ENCODE results near the gene ZNF500.

ZNF500 gene

DNA sequence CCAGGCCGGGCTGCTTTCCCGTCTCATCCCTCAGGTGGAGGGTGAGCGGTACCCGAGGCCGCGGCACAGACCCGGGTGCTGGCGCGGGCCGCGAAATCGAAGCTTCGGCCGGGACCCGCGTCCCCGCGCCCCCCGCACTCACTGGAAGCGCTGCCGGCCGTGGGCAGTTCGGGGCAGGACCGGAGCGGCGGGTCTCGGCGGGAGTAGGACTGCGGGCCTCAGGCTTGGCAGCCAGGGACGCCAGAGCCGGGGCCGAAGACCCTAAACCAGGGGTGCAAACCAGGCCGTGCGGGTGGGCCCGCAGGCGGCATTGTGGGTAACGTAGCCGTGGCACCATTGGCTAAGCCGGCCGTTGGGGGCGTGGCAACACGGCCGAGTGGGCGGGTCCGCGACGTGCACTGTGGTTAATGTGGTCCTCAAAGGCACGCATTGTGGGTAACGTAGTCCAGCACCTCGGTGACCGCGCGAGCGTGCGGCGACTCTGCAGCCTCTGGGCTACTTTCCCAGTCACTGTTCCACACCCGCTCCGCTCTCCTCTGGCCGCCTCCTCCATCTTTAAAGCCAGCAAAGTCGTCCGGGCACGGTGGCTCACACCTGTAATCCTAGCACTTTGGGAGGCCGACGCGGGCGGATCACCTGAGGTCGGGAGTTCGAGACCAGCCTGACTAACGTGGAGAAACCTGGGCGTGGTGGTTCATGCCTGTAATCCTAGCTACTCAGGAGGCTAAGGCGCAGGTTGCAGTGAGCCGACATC, at the start of gene ZNF500:
Gene ZNF500, minus strand, starts transcription at position 288 of the 754 bp plus-strand sequence. CDS start 1,184 bp downstream, outside the sequence.
- DNase-seq (ENCODE audit: low read depth in 3 of 3), result peak; percentile 93 to 95 (median 94)

DNA sequence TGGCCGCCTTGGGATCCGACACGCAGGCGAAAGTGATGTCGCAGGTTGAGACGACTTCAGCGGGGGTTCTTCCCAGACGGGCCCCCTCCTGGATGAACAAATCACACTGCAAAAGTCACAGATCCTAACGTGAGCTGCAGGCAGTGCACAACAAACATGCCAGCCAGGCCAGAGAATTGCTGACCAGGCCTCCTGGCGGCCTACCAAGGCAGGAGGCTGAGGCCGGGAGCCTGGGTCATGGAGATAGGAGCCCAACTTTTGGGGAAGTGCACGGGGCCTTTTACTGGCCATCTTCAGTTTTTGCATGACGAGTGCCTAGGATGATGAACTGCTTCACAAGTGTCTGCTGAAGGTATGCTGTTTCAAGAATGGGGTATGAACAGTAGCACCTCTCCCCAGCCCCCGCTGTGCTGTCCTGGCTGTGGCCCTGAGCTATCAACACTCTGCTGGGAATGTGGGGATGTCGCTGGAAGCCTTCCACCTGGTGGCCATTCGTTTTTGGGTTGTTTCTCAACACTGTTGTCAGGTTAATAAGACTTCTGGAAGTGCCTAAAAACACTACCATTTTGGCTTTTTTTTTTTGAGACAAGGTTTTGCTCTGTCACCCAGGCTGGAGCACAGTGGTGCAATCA, 47.7 kb upstream of the ZNF500 start:
- DNase-seq (ENCODE audit: low read depth in 3 of 3), result no peak

DNA sequence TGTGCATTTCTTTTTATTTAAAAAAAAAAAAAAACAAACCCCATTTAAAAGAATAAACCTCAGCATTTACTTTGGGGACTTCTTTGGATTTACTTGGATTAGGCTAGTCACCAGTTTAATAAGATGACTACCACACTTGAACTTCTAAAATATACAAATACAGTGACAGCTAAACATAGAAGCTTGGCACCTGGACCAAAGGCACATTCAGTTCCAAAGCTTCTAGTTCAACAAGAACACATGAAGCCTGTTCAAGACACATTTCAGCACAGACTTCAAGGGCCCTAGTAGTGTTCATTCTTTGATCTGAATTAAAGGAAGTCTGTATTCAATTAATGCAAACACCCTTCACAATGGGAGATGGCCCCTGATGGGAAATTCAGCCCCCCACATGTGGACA, 47.1 kb upstream of the ZNF500 start:
- DNase-seq (ENCODE audit: low read depth in 3 of 3), result no peak

DNA sequence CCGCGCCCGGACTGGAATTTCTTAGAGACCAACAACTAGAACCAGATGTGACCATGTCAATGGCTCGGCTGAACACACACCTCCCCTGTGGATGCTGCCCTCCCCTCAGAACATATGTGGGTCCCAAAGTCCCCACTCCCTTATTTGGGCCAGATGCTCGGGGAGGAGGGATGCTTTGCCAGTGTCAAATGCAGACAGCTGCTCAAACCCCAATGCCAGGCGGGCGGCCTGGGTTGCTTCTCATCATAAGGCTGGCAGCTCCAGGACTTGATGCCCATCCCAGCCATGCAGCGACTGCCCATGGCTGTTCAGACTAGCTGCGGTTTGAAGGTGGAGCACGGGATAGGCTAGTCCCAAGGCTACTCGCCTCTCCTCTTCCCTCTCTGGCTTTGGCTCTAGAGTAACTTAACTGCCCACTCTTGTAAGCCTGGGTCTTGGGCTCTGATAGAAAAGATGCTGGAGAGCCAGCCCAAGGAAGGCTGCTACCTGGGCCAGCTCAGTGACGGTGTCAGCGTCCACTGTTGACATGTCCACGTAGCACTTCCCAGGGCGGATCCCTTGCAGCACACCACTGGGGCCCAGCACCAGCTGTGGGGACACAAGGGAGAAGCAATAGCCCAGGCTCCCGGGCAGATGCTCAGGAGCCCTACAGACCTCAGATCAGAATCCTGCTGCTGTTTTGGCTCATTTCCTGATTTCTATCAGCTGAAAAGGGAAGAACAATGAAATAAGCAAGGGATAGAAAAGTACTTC, 46.5 kb upstream of the ZNF500 start:
- DNase-seq (ENCODE audit: low read depth in 3 of 3), result no peak

DNA sequence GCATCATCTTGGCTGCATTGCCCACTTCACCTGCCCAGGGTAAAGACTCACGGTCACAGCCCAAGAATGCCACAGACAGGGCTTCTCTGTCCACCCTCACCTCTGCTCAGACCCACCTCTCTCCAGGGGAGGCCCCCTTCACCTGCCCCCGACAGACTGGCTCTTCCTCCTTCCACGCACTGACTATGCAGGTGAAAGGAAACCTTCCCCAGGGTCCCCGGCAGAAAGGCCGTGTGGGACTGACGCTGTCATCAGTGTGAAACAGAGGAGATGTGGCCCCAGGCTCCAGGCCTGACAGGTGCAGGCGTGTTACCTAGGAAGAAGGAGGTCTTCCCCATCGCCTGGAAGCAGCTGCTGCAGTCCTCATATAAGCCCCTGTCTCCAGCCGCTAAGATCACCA, 44.8 kb upstream of the ZNF500 start:
- DNase-seq (ENCODE audit: low read depth in 3 of 3), result no peak

DNA sequence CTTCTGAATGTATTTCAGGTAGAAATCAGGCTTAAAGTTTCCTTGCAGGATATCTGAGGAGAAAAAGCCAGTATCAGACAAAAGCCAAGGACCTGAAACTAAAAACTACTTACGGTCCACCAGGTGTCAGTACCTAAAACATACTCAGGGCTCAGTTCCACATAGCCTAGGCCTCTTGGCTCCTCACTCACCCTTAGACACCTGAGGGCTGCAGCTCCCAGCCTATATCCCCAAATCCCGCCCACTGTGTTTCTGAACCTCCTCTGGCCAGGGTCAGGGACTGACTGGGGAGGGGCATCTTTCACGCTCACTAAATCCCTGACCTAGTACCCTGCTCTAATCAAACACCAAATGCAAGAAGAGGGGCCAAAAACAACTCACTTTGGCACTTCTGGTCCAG, 44.3 kb upstream of the ZNF500 start:
- no peak for DNase-seq (ENCODE audit: low read depth in 3 of 3)

DNA sequence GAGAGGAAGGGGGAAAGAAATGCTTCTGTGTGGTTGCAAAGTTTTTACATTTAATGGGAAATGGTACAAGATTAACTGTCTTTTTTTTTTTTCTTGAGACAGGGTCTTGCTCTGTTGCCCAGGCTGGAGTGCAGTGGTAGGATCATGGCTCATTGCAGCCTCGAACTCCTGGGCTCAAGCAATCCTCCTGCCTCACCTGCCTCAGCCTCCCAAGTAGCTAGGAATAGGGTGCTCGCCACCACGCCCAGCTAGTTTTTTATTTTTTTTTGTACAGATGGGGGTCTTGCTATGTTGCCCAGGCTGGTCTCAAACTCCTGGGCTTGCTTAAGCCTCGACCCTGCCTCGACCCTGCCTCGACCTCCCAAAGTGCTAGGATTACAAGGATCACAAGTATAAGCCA, 39.3 kb upstream of the ZNF500 start:
- DNase-seq (ENCODE audit: low read depth in 3 of 3), result no peak

DNA sequence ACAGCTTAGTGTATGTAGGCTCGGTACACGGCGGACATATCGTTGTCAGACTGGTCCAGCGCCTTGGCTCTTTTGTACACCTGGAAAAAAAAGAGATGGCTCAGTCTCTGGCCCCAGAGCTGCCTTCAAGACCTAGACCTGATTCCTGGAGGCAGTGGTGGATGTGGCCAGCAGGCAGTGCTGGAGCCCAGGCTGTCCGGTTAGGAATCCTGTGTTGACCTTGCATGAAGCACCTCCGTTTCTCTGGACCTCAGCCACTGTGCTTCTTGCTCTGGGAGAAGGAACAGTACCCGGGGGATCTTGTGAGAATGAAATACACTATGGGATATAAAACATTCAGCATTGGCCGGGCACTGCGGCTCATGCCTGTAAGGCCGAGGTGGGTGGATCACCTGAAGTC, 38.3 kb upstream of the ZNF500 start:
- no peak for DNase-seq (ENCODE audit: low read depth in 3 of 3)

DNA sequence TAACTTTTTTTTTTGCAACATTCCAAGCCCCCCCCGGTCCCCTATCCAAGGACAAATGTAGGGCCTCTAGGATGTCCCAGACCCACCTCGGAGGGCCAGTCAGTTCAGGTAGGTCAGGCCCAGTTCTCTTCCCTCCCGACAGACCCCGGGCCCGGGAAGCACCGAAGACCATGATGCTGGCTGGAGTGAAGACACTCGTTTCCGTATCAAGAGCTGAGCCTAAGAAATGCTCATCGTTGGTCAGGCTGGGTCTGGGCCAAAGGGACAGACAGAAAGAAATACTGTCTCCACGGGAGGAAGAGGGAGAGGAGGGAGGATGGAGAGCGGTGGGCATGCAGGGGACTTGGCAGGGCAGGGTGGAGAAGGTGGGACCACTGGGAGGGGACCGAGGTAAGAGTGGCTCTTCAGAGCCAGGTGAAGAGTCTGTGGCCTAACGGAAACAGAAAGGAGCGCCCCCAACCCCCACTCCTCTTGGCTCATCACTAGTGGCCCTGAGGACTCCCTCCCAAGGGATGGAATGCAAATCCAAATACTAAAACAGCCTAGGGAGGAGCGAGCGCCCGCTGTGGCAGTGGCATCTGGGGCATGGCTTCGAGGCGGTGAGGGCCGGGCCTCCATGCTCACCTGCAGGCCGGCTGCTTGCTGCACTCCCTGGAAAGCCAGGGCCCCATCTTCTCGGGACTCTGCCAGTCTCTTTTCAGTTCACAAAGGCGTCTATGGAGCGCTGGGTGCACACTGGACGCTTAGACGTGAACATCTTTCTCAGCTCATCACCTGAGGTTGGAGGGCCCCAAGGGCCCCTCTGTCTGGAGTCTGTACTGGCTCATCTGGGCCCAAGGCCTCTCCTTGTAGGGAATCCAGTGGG, 37.2 kb upstream of the ZNF500 start:
- DNase-seq (ENCODE audit: low read depth in 3 of 3), result no peak

DNA sequence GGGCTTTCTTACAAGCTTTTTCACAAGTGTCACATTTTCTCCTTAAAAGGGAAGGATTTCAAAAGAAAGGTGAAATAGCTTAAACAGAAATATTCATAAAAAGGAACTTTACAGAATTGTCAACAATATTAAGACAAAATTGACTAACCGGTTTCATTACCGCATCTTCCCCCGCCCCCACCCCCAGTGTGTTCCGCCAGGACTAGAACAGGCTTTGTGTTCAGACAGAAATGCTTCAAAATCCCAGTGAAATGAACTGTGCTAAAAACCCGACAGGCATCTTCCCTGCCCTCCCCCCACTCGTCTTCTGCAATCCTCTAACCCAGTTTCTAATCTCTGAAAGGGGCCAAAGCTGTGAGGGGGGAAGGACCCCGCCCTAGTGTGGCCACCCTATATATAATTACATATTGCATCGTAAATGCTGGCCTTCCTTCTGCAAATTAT, 36.5 kb upstream of the ZNF500 start:
- DNase-seq (ENCODE audit: low read depth in 3 of 3), result no peak

DNA sequence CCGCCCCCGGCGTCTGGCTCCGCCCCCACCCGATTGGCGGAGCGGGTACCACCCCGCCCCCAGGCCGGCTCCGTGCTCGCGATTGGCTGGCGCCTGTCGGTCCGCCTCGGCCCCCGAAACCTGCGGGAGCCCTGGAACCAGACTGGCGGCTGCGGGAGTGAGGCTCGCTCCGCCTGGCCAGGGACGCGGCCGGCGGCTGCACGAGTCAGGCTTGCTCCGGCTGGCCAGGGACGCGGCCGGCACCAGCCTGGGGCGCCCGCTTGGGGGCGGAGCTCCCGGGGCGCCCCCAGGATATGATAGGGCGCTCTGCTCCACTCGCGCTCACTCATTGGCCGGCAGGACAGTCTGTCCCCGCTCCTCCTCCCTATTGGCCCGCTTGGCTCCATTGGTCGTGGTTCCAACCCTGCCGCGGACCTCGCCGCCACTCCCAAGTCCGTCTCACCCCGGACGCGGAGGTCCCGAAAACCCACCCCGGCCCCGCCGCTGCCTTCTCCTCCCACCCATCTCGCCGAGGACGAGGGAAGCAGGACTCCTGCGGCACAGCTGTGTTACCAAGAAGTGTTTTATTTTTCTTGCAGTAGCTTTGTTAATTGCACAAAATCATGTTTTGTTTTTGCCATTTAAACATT, 35.8 kb upstream of the ZNF500 start:
- peak; percentile 71 to 93 (median 73) for DNase-seq (ENCODE audit: low read depth in 3 of 3)

DNA sequence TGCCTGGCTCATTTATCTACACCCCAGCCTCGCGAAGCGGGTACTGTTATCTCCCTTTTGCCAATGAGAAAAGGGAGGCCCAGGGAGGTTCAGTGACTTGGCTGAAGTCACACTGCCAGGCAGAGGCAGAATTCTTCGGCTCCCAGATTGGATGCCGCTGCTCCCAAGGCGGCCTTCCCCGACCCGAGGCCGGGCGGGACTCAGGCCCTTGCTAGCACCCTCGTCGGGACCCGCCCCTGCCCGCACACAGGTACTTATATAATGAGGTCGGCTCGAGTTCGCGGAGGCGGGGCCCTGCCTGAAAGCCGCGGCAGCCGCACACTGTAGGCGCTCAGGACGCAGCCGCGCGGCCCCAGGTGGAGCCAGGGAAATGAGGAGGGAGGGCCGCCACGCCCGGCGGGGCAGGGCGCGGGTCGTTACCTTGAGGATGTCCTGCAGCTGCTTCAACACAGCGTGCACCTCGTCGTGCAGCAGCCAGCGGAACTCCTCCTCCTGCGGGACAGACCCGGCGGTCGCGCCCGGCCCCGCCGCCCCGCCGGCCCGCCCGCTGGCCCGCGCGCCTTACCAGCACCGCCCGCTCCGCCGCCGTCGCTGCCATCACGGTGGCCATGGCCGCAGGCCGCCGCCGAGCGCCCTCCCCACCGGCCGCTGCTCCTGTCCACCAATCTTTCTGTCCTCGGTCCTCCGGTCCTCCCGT, 35.1 kb upstream of the ZNF500 start, which contains the start of gene ROGDI:
Gene ROGDI, minus strand, starts transcription at position 672 of the 697 bp plus-strand sequence. Its CDS starts 62 bp downstream, at position 610.
- DNase-seq (ENCODE audit: low read depth in 3 of 3), result peak; percentile 39 to 65 (median 46)

DNA sequence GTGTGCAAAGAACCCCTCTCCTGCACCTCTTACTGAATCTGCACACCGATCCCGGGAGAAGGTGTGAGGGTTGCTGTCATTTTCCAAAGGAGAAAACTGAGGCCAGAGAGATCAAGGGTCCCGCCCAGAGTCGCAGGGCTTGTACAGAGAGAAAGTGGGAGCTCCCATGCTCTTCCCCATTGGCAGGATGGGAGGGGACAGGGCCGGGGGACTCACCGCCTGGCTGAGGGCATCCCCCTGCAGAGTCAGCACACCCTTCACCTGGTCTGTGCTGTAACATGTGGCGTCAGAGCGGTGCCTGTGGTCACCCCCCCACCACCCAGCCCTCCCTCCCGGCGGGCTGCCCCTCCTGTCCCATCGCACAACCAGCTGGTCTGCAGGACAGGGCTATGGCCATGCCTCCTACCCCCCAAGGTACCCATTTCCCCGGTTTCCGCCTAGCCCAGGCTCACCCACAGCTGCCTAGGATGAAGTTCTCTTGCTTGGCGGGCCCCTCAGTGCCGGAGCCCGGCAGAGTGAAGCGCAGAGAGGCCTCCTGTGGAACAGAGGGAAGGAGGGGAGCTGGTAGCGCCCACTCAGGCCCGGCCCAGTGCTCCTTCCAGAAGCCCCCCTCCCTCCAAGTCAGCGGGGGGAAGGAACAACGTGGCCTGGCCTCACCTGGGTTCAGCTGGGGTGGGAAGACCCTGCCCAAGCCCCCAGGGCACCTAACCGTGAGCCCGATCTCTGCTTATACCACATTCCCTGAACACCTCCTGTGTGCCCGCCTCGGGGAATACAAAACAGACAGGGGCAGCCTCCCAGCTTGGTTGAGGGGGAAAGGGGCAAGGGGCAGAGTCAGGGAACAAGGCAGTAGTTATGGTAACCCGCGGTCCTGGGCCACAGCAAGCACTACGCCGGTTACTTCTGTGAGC, 34.3 kb upstream of the ZNF500 start:
- DNase-seq (ENCODE audit: low read depth in 3 of 3), result no peak

DNA sequence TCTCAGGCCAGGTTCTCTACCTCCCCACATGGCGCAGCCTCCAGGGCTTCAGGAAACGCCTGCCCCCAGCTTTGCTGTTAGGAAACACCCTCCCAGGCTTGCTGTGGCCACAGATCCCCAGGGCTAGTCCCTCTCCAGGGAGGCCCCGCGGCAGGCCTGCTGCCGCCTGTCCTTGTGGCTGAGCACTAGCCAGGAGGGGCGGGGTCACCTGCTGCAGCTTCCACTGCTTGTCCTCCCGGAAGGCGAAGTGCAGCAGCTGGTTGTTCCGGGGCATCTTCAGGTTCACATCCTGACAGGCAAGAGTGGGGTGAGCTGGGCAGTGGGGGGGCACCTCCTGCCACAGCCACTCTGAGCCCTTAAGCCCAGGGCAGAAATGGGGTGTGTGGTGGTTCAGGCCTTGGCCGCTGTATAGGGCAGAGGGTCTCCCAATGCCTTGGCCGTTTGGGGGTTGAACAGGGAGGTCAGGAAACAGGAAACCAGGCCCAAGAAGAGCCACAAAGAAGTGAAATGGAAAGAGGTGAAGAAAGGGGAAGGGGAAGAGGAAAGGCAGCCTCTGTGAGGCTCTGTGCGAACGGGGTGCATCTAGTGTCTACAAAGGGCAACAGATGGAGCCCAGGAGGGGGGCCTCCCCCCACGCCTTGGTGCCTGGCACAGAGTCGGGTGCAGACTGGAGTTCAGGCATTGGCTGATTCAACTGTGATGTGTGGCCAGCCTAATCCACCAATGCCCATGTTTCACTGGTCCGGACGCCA, 33.5 kb upstream of the ZNF500 start:
- no peak for DNase-seq (ENCODE audit: low read depth in 3 of 3)

DNA sequence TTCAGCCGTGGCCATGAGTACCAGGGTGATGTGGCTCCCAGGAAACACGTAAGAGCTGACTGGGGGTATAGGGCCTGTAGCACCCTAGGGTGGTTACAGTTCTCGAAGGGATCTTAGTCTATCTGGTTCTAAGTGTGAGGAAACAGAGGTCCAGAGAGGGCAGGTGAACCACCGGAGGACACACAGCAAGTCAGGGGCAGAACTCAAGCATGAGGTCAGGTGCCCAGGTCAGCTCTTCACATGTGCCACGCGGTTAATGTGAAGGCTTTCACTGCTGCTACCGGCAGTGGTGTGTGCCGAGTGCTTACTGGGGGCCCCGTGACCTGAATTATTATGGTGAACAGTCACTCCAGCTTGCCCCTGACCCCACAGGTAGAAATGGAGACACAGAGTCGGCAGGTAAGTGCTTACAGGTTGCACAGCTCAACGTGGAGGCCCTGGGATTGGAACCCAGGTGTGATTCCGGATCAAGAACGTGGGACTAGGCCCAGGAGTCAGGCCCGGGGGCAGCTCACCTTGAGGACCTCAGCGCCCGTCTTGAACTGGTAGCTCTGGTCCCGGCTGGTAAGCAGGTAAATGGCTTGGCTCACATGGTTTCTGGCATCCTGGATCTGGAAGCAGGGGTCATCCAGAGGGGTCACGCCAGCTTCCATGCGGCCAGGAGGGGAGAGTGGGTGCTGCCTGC, 32.4 kb upstream of the ZNF500 start:
- no peak for DNase-seq (ENCODE audit: low read depth in 3 of 3)

DNA sequence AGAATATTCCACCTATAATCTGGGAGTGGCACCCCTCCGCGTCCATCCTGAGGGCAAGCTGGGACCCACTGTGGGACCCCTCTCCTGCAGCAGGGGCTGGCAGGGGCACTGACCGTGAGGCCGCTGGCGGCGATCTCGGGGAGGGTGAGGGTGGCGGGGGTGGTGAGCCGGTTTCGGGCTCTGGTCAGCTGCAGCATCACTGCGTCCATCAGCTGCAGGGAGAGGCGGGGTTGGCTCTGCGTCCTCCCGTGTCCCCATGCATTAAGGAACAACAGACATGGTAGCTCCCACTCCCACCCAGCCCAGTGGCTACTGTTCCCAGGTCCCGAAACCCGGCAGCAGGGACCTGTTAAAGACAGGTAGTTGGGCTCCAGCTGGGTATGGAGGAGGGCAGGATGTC, 31.5 kb upstream of the ZNF500 start:
- DNase-seq (ENCODE audit: low read depth in 3 of 3), result no peak

DNA sequence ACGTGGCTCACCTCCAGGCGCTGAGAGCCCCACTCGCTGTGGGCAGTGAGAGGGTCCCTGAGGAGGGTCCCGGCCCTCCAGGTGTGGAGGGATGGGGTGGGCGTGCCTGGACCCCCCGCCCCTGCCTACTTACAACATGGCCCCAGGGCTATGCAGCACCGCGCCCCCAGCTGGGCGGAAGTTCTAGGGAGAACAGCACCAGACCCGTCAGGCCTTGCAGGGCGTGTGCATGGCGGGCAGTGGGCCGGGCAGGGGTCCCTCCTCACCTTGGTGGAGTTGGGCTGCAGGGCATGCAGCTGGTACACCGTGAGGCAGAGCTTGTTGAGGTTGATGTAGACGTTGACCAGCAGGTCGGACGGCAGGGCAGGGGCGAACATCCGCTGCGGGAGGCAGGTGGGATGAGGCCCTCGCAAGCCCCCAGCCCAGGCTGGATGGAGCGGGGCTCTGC, 30.9 kb upstream of the ZNF500 start:
- DNase-seq (ENCODE audit: low read depth in 3 of 3), result no peak

Data from stimulated activated CD4-positive, alpha-beta T cell treated with anti-CD3 and anti-CD28 coated beads, TNF-alpha, amount 100 ng/mL, for 48 hours (primary cell).